ENCODE data around the gene PSMD13. TPM values are rescaled to one million over a fixed set of nuclear protein-coding genes. Genes with fewer than 3 reads are reported as not detected.

The PSMD13 gene
- total RNA-seq, 1 experiment from 2014 or later = 179 TPM

DNA sequence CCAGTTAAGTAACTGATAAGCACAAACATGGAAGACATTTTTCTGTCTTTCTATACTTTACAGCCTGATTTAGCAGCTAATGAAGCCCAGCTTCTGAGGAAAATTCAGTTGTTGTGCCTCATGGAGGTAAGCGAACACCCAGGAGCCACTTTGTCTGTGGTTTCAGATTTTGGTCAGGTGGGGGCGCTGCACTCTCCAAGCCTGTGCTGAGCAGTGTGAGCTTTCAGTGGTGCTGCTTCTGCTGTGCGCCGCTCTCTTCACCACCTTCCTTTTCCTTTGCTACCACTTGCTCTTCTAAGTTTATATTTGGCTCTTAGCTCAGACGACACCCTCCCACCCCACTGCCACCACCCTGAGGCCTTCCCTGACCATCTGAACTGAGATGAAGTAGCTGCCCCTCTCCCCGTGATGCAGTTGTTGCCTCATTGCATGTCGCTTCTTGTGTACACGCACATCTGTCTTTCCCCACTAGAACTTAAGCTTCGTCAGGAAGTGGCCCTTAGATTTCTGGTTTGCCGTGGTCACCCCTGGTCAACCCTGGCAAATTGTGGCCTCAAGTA, 14.0 kb downstream of the PSMD13 start:
- ChIA-PET RAD21 (ENCODE audit: low non-redundant PET in 1 of 2, low total read pairs in 2 of 2, uncharacterized antibody in 2 of 2, unreplicated experiment in 2 of 2) (no interaction called here), POLR2A (no interaction called here), CTCF (interaction anchor here (0.5 to 1.7 kb wide), 13 partner anchors 10 to 198 kb away, joined by 3 to 10 read pairs (median 3); partner anchors contain the start of gene PSMD13)
- Histone ChIP-seq H3K27ac (ENCODE audit: low read depth, low read length) (no peak overlapping the region), H3K79me2 (ENCODE audit: insufficient read depth, low read length) (no peaks in the 10 kb centered on the region; the same call in 1 of the 2 replicates), H3K4me3 (replicated peaks in 1 of 2; ENCODE audit: low read depth in 1 of 2, low read length in 2 of 2) (no peak overlapping the region), H3K4me2 (ENCODE audit: low read length) (no peak overlapping the region), H3K9me3 (ENCODE audit: control insufficient read depth in 1 of 2, insufficient read depth in 1 of 2, low read depth in 1 of 2, low read length in 2 of 2) (no peaks in the 10 kb centered on the region), H4K20me1 (ENCODE audit: insufficient read depth) (no peaks in the 10 kb centered on the region), H3K36me3 (ENCODE audit: control insufficient read depth in 1 of 2, insufficient read depth in 2 of 2, low read length in 2 of 2) (peaks cover 55 to 64% of the 10 kb centered on the region in 2 experiments), H3K4me1 (ENCODE audit: control insufficient read depth in 1 of 2, insufficient read depth in 2 of 2, low read length in 2 of 2) (no peaks in the 10 kb centered on the region), H2AFZ (ENCODE audit: low read depth, low read length, poor library complexity, severe bottlenecking) (no peak overlapping the region), H3K27me3 (ENCODE audit: insufficient read depth, low read length) (no peaks in the 10 kb centered on the region), H3K9me2 (ENCODE audit: insufficient read depth) (no peaks in the 10 kb centered on the region), H3K9ac (ENCODE audit: low read length) (no peak overlapping the region)
- no TSS peak for BruUV-seq (replicated peaks)
- ATAC-seq (peak; percentile 83), DNase-seq (ENCODE audit: low read depth, low spot score) (no peak)
- intact Hi-C loops (cut with micrococcal nuclease) = no loop called here
- TF ChIP-seq, protein P1, sequence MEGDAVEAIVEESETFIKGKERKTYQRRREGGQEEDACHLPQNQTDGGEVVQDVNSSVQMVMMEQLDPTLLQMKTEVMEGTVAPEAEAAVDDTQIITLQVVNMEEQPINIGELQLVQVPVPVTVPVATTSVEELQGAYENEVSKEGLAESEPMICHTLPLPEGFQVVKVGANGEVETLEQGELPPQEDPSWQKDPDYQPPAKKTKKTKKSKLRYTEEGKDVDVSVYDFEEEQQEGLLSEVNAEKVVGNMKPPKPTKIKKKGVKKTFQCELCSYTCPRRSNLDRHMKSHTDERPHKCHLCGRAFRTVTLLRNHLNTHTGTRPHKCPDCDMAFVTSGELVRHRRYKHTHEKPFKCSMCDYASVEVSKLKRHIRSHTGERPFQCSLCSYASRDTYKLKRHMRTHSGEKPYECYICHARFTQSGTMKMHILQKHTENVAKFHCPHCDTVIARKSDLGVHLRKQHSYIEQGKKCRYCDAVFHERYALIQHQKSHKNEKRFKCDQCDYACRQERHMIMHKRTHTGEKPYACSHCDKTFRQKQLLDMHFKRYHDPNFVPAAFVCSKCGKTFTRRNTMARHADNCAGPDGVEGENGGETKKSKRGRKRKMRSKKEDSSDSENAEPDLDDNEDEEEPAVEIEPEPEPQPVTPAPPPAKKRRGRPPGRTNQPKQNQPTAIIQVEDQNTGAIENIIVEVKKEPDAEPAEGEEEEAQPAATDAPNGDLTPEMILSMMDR (IDR thresholded peaks at IDR 0.05 in 2 of 3, conservative IDR thresholded peaks at IDR 0.05 in 1 of 3; ENCODE audit: borderline replicate concordance in 1 of 3, insufficient read depth in 1 of 3, low read depth in 2 of 3, low read length in 2 of 3) = peak; percentile 56 to 81 (median 66); a peak in 5 of 6 replicates
- TF ChIP-seq CBX3 (IDR thresholded peaks at IDR 0.05; ENCODE audit: low read depth) (no peak), ZNF274 (IDR thresholded peaks at IDR 0.05; ENCODE audit: low read depth, low read length) (no peak), RAD21 (IDR thresholded peaks at IDR 0.05; ENCODE audit: low read depth) (peak; percentile 53)

DNA sequence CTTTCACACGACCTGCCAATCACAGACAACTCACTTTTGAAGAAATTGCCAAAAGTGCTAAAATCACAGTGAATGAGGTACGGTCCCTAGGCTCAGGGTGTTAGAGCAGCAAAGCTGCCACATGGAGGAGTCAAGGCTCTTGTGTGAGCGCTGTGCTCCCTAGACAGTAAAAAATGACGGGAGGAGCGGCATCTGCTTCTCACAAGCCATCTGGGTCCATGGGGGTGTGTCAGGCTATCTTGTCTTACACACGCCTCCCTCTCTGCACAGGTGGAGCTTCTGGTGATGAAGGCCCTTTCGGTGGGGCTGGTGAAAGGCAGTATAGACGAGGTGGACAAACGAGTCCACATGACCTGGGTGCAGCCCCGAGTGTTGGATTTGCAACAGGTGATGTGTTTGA, 14.8 kb downstream of the PSMD13 start:
- no TSS peak for BruUV-seq (replicated peaks)
- Histone ChIP-seq H2AFZ (ENCODE audit: low read depth, low read length, poor library complexity, severe bottlenecking) (no peak overlapping the region), H3K36me3 (ENCODE audit: control insufficient read depth in 1 of 2, insufficient read depth in 2 of 2, low read length in 2 of 2) (peaks cover 51 to 57% of the 10 kb centered on the region in 2 experiments), H3K4me2 (ENCODE audit: low read length) (no peak overlapping the region), H3K79me2 (ENCODE audit: insufficient read depth, low read length) (no peaks in the 10 kb centered on the region), H3K4me1 (ENCODE audit: control insufficient read depth in 1 of 2, insufficient read depth in 2 of 2, low read length in 2 of 2) (no peaks in the 10 kb centered on the region), H3K27me3 (ENCODE audit: insufficient read depth, low read length) (no peaks in the 10 kb centered on the region), H3K4me3 (replicated peaks in 1 of 2; ENCODE audit: low read depth in 1 of 2, low read length in 2 of 2) (no peak overlapping the region), H3K9me2 (ENCODE audit: insufficient read depth) (no peaks in the 10 kb centered on the region), H3K9me3 (ENCODE audit: control insufficient read depth in 1 of 2, insufficient read depth in 1 of 2, low read depth in 1 of 2, low read length in 2 of 2) (no peaks in the 10 kb centered on the region), H3K27ac (ENCODE audit: low read depth, low read length) (no peak overlapping the region), H4K20me1 (ENCODE audit: insufficient read depth) (no peaks in the 10 kb centered on the region), H3K9ac (ENCODE audit: low read length) (no peak overlapping the region)
- ChIA-PET POLR2A (no interaction called here), RAD21 (ENCODE audit: low non-redundant PET in 1 of 2, low total read pairs in 2 of 2, uncharacterized antibody in 2 of 2, unreplicated experiment in 2 of 2) (no interaction called here), CTCF (interaction anchor here (0.7 to 1.7 kb wide), 5 partner anchors 14 to 196 kb away, joined by 3 to 10 read pairs (median 3); partner anchors contain the start of gene PSMD13)
- intact Hi-C loops (cut with micrococcal nuclease) = no loop called here
- DNase-seq (ENCODE audit: low read depth, low spot score) (no peak), ATAC-seq (no peak)
- TF ChIP-seq ZFX (IDR thresholded peaks at IDR 0.05) (no peak), ELF1 (IDR thresholded peaks at IDR 0.05; ENCODE audit: borderline replicate concordance, low read depth) (no peak), POLR2A (IDR thresholded peaks at IDR 0.05; ENCODE audit: borderline replicate concordance, extremely low read depth, insufficient read depth, insufficient read length) (no peak), POLR2AphosphoS5 (IDR thresholded peaks at IDR 0.05; ENCODE audit: low read depth, low read length) (no peak), SIN3A (IDR thresholded peaks at IDR 0.05; ENCODE audit: low read depth) (no peak), TCF7L2 (IDR thresholded peaks at IDR 0.05; ENCODE audit: borderline replicate concordance, extremely low read depth, insufficient read depth, insufficient read length) (no peak), EZH2phosphoT487 (IDR thresholded peaks at IDR 0.05; ENCODE audit: borderline replicate concordance) (no peak), SRF (IDR thresholded peaks at IDR 0.05; ENCODE audit: low read depth) (no peak), RAD21 (IDR thresholded peaks at IDR 0.05; ENCODE audit: low read depth) (no peak), CEBPB (IDR thresholded peaks at IDR 0.05; ENCODE audit: low read depth) (no peak)
- TF ChIP-seq, protein P2, sequence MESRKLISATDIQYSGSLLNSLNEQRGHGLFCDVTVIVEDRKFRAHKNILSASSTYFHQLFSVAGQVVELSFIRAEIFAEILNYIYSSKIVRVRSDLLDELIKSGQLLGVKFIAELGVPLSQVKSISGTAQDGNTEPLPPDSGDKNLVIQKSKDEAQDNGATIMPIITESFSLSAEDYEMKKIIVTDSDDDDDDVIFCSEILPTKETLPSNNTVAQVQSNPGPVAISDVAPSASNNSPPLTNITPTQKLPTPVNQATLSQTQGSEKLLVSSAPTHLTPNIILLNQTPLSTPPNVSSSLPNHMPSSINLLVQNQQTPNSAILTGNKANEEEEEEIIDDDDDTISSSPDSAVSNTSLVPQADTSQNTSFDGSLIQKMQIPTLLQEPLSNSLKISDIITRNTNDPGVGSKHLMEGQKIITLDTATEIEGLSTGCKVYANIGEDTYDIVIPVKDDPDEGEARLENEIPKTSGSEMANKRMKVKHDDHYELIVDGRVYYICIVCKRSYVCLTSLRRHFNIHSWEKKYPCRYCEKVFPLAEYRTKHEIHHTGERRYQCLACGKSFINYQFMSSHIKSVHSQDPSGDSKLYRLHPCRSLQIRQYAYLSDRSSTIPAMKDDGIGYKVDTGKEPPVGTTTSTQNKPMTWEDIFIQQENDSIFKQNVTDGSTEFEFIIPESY (IDR thresholded peaks at IDR 0.05; ENCODE audit: extremely low read depth, insufficient replicate concordance, low read length) = no peak
- TF ChIP-seq, protein P3, sequence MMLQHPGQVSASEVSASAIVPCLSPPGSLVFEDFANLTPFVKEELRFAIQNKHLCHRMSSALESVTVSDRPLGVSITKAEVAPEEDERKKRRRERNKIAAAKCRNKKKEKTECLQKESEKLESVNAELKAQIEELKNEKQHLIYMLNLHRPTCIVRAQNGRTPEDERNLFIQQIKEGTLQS (IDR thresholded peaks at IDR 0.05) = no peak
- TF ChIP-seq, protein P4, sequence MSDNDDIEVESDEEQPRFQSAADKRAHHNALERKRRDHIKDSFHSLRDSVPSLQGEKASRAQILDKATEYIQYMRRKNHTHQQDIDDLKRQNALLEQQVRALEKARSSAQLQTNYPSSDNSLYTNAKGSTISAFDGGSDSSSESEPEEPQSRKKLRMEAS (IDR thresholded peaks at IDR 0.05) = no peak

All from HCT116 (cell line).